SK-N-SH treated with all-trans-retinoic acid at 6 μM for 48 hours (cell line): ENCODE measurements around the gene GRIK4.

Experiments
- ARNTL ChIP-seq: fragments of 450-650 bp; formaldehyde crosslinking; IDR thresholded peaks from 2 replicates; pipeline ENCODE4 v1.5.0; 2020; ENCODE audit warnings: low read depth, mild to moderate bottlenecking, moderate library complexity, borderline replicate concordance
- ISL1 ChIP-seq: fragments of 250-450 bp; sonication (Bioruptor Pico); IDR thresholded peaks from 2 replicates; pipeline ENCODE4 v2.1.2; 2022; ENCODE audit warnings: mild to moderate bottlenecking, moderate library complexity
- PPARA ChIP-seq: fragments of 250-450 bp; sonication (Bioruptor Pico); IDR thresholded peaks from 2 replicates; pipeline ENCODE4 v1.5.0; 2020; ENCODE audit warnings: mild to moderate bottlenecking, borderline replicate concordance
- ZNF70 ChIP-seq: fragments of 450-650 bp; formaldehyde crosslinking; IDR thresholded peaks from 2 replicates; pipeline ENCODE4 v1.5.0; 2020; ENCODE audit warnings: mild to moderate bottlenecking, moderate library complexity
- TF ChIP-seq, protein P1 (sequence below): fragments of 250-450 bp; sonication (Bioruptor Pico); IDR thresholded peaks from 2 replicates; pipeline ENCODE4 v1.5.0; 2020; ENCODE audit warnings: mild to moderate bottlenecking, moderate library complexity

DNA sequence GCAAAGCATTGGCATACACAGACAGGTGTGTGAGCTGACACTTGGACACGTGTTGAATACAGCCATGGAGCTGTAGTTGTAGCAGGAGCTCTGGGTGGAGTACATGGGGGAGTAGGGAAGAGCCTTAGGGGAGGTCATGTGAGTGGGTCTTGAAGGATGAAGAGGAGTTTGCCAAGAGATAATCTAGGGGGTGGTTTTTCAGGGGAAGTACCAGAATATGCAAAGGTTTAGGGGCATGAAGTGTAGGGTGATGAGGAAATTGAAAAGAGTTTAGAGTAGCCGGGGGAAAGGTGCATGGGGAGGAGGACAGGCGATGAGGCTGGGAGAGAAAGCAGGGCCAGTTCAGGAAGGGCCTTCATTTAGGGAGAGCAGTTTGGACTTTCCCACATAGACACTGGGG, 74.5 kb downstream of the GRIK4 start:
- TF ChIP-seq, protein P1, sequence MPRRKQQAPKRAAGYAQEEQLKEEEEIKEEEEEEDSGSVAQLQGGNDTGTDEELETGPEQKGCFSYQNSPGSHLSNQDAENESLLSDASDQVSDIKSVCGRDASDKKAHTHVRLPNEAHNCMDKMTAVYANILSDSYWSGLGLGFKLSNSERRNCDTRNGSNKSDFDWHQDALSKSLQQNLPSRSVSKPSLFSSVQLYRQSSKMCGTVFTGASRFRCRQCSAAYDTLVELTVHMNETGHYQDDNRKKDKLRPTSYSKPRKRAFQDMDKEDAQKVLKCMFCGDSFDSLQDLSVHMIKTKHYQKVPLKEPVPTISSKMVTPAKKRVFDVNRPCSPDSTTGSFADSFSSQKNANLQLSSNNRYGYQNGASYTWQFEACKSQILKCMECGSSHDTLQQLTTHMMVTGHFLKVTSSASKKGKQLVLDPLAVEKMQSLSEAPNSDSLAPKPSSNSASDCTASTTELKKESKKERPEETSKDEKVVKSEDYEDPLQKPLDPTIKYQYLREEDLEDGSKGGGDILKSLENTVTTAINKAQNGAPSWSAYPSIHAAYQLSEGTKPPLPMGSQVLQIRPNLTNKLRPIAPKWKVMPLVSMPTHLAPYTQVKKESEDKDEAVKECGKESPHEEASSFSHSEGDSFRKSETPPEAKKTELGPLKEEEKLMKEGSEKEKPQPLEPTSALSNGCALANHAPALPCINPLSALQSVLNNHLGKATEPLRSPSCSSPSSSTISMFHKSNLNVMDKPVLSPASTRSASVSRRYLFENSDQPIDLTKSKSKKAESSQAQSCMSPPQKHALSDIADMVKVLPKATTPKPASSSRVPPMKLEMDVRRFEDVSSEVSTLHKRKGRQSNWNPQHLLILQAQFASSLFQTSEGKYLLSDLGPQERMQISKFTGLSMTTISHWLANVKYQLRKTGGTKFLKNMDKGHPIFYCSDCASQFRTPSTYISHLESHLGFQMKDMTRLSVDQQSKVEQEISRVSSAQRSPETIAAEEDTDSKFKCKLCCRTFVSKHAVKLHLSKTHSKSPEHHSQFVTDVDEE (CRISPR knock-in tag) = no peak
- TF ChIP-seq ARNTL (CRISPR knock-in tag) = no peak
- no peak for TF ChIP-seq PPARA (CRISPR knock-in tag)
- TF ChIP-seq ISL1 (CRISPR knock-in tag) = no peak
- no peak for TF ChIP-seq ZNF70 (CRISPR knock-in tag)
